Activated CD8-positive, alpha-beta memory T cell treated with anti-CD3 and anti-CD28 coated beads, Interleukin-2, amount 50 U/mL, for 48 hours (primary cell): ENCODE data around the gene KL.

Source experiments
- DNase-seq: peaks from one replicate; pipeline ENCODE4 v3.0.0-alpha.2; 2020

KL gene

GRCh38 chr13:33006134-33006533, 10.1 kb upstream of the KL start:
- no peak for DNase-seq

- no peak for DNase-seq
Observed at GRCh38 chr13:33006638-33007037, 9.6 kb upstream of the KL start.

GRCh38 chr13:33007237-33007636, 9.0 kb upstream of the KL start:
- DNase-seq = no peak

GRCh38 chr13:33007950-33008349, 8.3 kb upstream of the KL start:
- DNase-seq = no peak

- no peak for DNase-seq
Observed at GRCh38 chr13:33008946-33009722, 7.1 kb upstream of the KL start.

- DNase-seq = no peak
Observed at GRCh38 chr13:33011828-33012470, 4.3 kb upstream of the KL start.

GRCh38 chr13:33014291-33014690, 1.9 kb upstream of the KL start:
- no peak for DNase-seq

GRCh38 chr13:33015241-33015668, 968 bp upstream of the KL start:
- no peak for DNase-seq

GRCh38 chr13:33015791-33016323, 366 bp upstream of the KL start:
- DNase-seq = peak; percentile 58

GRCh38 chr13:33017323-33017929, 1.2 kb downstream of the KL start:
- peak; percentile 64 for DNase-seq

- no peak for DNase-seq
Observed at GRCh38 chr13:33018886-33019285, 2.7 kb downstream of the KL start.

- DNase-seq = no peak
Observed at GRCh38 chr13:33022986-33023385, 6.8 kb downstream of the KL start.

GRCh38 chr13:33025220-33025744, 9.1 kb downstream of the KL start:
- DNase-seq = no peak

GRCh38 chr13:33026489-33027152, 10.4 kb downstream of the KL start:
- DNase-seq = no peak

GRCh38 chr13:33028620-33029019, 12.4 kb downstream of the KL start:
- no peak for DNase-seq

- DNase-seq = no peak
Observed at GRCh38 chr13:33031277-33031676, 15.1 kb downstream of the KL start.

GRCh38 chr13:33032037-33032625, 15.9 kb downstream of the KL start:
- DNase-seq = no peak

- DNase-seq = peak; percentile 64
Observed at GRCh38 chr13:33033051-33033812, 17.0 kb downstream of the KL start.

- DNase-seq = no peak
Observed at GRCh38 chr13:33033986-33034385, 17.8 kb downstream of the KL start.

GRCh38 chr13:33034882-33035520, 18.8 kb downstream of the KL start:
- DNase-seq = no peak

- no peak for DNase-seq
Observed at GRCh38 chr13:33037673-33038072, 21.4 kb downstream of the KL start.
